Measurements from ENCODE around the gene RBM33.

Gene RBM33

DNA sequence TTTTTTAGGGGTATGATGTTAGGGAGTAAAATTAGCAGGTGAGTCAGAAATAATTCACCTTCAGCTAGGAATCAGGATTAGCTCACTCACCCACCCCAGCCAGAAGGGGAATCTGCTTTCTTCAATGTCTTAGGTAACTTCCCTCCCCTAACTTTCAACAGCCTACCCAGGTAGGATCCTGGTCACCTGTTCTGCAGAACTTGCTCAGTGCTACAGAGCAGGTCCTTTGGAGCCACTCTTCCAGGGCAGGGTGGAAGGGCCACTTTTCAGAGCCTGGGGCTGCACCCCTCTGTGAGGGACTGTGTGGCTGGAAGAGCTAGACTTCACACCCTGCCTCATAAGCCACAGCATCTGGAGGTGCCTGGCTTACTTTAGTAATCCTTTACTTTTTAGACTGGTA is 109.7 kb downstream of the RBM33 start:
- peaks cover 26% of the 10 kb centered on the region for H3K36me3 ChIP-seq (ENCODE audit: insufficient read depth, insufficient read length, low read length)
- DNase-seq (ENCODE audit: low read depth, low spot score), result no peak
- no peaks in the 10 kb centered on the region for H3K27me3 ChIP-seq (ENCODE audit: insufficient read depth, insufficient read length)
- peaks cover 22% of the 10 kb centered on the region for H3K9me3 ChIP-seq (ENCODE audit: insufficient read depth, low read length)
- H3K9ac ChIP-seq (ENCODE audit: insufficient read length, low read depth), result no peak overlapping the region
- TF ChIP-seq ZNF274 (IDR thresholded peaks at IDR 0.05; ENCODE audit: low read depth, low read length), result no peak
- TF ChIP-seq SUZ12 (IDR thresholded peaks at IDR 0.05; ENCODE audit: extremely low read depth, insufficient read depth, insufficient read length), result no peak
- TF ChIP-seq YY1 (IDR thresholded peaks at IDR 0.05; ENCODE audit: insufficient read depth, insufficient read length), result no peak
- H3K4me3 ChIP-seq (ENCODE audit: insufficient read length, low read depth), result no peak overlapping the region
- peaks cover 2% of the 10 kb centered on the region for H3K4me1 ChIP-seq (ENCODE audit: insufficient read depth, insufficient read length)

DNA sequence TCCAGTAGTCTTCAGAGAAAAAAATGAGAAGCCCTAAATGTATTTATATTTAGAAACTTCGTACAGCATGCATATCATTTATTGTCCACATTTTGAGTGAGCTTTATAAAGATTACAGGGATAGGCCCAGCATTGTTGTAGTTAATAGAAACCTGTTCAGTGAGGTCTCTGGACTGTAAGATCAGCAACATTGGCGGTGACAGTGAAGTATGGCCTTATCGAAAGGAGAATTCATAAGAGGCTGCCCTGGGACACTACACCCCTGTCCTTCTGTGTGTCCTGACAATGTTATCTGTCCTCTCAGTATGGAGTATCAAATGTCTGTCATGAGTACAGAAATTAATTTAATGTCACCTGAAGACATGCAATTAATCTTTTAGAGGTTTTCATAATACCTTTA is 110.6 kb downstream of the RBM33 start:
- DNase-seq (ENCODE audit: low read depth, low spot score), result no peak
- H3K9ac ChIP-seq (ENCODE audit: insufficient read length, low read depth), result no peak overlapping the region
- peaks cover 22% of the 10 kb centered on the region for H3K9me3 ChIP-seq (ENCODE audit: insufficient read depth, low read length)
- H3K4me3 ChIP-seq (ENCODE audit: insufficient read length, low read depth), result no peak overlapping the region
- H3K4me1 ChIP-seq (ENCODE audit: insufficient read depth, insufficient read length), result peaks cover 2% of the 10 kb centered on the region
- no peak for TF ChIP-seq YY1 (IDR thresholded peaks at IDR 0.05; ENCODE audit: insufficient read depth, insufficient read length)
- no peak for TF ChIP-seq ZNF274 (IDR thresholded peaks at IDR 0.05; ENCODE audit: low read depth, low read length)
- TF ChIP-seq SUZ12 (IDR thresholded peaks at IDR 0.05; ENCODE audit: extremely low read depth, insufficient read depth, insufficient read length), result no peak
- peaks cover 30% of the 10 kb centered on the region for H3K36me3 ChIP-seq (ENCODE audit: insufficient read depth, insufficient read length, low read length)
- no peaks in the 10 kb centered on the region for H3K27me3 ChIP-seq (ENCODE audit: insufficient read depth, insufficient read length)

DNA sequence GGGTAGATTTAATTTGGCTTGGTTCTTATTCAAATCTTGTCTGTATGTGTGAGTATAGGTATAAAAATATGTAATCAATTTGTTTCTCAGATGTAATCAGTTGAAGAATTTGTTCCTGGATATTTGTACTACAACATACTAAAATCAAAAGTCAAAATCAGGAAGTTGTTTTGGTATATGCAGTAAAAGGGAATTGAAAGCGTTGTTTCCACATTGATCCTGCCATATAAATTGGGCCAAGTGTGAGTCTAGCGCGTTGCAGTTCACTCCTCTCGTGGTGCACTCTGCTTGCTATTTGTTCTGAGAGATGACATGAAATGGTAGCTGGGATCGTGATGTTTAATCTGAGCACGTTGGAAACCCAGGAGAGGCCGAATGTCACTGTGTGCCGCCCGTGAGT is 111.9 kb downstream of the RBM33 start:
- TF ChIP-seq SUZ12 (IDR thresholded peaks at IDR 0.05; ENCODE audit: extremely low read depth, insufficient read depth, insufficient read length), result no peak
- no peak for TF ChIP-seq YY1 (IDR thresholded peaks at IDR 0.05; ENCODE audit: insufficient read depth, insufficient read length)
- no peak for TF ChIP-seq ZNF274 (IDR thresholded peaks at IDR 0.05; ENCODE audit: low read depth, low read length)
- Histone ChIP-seq H3K4me3 (ENCODE audit: insufficient read length, low read depth) (no peak overlapping the region), H3K9me3 (ENCODE audit: insufficient read depth, low read length) (peaks cover 22% of the 10 kb centered on the region), H3K36me3 (ENCODE audit: insufficient read depth, insufficient read length, low read length) (peaks cover 40% of the 10 kb centered on the region), H3K27me3 (ENCODE audit: insufficient read depth, insufficient read length) (no peaks in the 10 kb centered on the region), H3K4me1 (ENCODE audit: insufficient read depth, insufficient read length) (peaks cover 5% of the 10 kb centered on the region), H3K9ac (ENCODE audit: insufficient read length, low read depth) (no peak overlapping the region)
- DNase-seq (ENCODE audit: low read depth, low spot score), result no peak

DNA sequence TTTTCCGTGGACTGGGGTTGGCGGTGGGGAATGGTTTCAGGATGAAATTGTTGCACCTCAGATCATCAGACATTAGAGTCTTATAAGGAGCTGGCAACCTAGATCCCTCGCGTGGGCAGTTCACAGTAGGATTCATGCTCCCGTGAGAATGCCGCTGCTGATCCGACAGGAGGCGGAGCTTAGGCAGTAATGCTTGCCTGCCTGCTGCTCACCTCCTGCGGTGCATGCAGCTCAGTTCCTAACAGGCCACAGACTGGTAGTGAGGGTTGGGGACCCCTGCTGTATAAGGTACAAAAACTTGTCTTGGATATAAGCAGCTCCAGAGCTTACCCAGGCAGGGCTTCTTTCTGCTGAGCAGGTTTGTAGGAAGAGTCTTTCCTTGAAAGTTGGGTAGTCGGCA is 113.9 kb downstream of the RBM33 start:
- H3K9ac ChIP-seq (ENCODE audit: insufficient read length, low read depth), result no peak overlapping the region
- no peak for DNase-seq (ENCODE audit: low read depth, low spot score)
- peaks cover 41% of the 10 kb centered on the region for H3K36me3 ChIP-seq (ENCODE audit: insufficient read depth, insufficient read length, low read length)
- no peaks in the 10 kb centered on the region for H3K27me3 ChIP-seq (ENCODE audit: insufficient read depth, insufficient read length)
- H3K4me1 ChIP-seq (ENCODE audit: insufficient read depth, insufficient read length), result peaks cover 5% of the 10 kb centered on the region
- H3K9me3 ChIP-seq (ENCODE audit: insufficient read depth, low read length), result peaks cover 22% of the 10 kb centered on the region
- no peak for TF ChIP-seq ZNF274 (IDR thresholded peaks at IDR 0.05; ENCODE audit: low read depth, low read length)
- no peak for TF ChIP-seq SUZ12 (IDR thresholded peaks at IDR 0.05; ENCODE audit: extremely low read depth, insufficient read depth, insufficient read length)
- no peak for TF ChIP-seq YY1 (IDR thresholded peaks at IDR 0.05; ENCODE audit: insufficient read depth, insufficient read length)
- no peak overlapping the region for H3K4me3 ChIP-seq (ENCODE audit: insufficient read length, low read depth)

DNA sequence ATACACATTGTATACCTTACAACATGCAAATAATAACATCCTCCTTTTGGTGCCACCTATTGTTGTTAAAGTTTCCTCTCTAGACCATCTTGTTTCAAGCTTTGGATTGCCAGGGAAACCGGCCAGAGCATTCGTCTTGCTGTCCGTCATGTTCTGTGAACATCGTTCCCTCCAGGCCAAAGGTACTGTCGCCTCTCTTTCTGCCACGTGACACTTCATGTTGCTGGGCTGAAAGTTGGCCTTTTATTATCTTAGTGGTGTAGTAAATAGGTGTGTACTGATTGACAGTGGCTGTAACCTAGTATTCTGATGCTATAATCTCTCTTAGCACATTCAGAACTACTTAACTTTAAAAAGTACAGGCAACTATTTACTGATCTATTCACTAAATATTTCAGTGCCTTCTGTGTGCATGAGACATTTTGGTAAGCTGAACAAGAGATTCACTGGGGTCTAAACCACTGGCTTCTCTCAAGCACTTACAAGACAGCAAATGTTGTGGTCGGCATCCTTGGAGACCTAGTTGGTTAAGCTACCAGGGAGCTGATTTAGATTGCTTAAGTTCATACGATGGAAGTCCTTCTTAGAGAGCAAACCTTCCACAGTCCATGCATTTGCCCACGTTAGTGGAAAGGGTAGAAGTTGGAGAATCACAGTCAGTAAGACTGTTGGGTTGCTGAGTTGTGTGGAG is 115.4 kb downstream of the RBM33 start:
- peaks cover 48% of the 10 kb centered on the region for H3K36me3 ChIP-seq (ENCODE audit: insufficient read depth, insufficient read length, low read length)
- no peak for DNase-seq (ENCODE audit: low read depth, low spot score)
- TF ChIP-seq SUZ12 (IDR thresholded peaks at IDR 0.05; ENCODE audit: extremely low read depth, insufficient read depth, insufficient read length) (no peak), ZNF274 (IDR thresholded peaks at IDR 0.05; ENCODE audit: low read depth, low read length) (no peak), YY1 (IDR thresholded peaks at IDR 0.05; ENCODE audit: insufficient read depth, insufficient read length) (no peak)
- H3K9ac ChIP-seq (ENCODE audit: insufficient read length, low read depth), result no peak overlapping the region
- H3K9me3 ChIP-seq (ENCODE audit: insufficient read depth, low read length), result peaks cover 22% of the 10 kb centered on the region
- peaks cover 5% of the 10 kb centered on the region for H3K4me1 ChIP-seq (ENCODE audit: insufficient read depth, insufficient read length)
- H3K4me3 ChIP-seq (ENCODE audit: insufficient read length, low read depth), result no peak overlapping the region
- H3K27me3 ChIP-seq (ENCODE audit: insufficient read depth, insufficient read length), result no peaks in the 10 kb centered on the region

DNA sequence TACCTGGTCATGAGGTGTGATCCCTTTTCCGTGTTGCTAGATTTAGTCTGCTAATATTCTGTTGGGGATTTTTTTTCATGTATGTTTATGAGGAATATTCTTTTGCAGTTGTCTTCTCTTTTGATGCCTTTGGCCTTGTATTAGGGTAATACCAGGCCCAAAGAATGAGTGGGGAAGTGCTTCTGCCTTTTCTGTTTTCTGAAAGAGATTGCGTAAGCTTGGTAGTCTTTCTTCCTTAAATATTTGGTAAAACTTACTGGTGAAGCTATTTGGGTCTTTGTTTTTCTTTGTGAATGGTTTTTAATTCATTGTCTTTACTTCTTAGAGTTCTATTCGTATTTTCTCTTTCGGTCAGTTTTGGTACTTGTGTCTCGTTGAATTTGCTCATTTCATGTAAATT is 116.7 kb downstream of the RBM33 start:
- Histone ChIP-seq H3K4me3 (ENCODE audit: insufficient read length, low read depth) (no peak overlapping the region), H3K9ac (ENCODE audit: insufficient read length, low read depth) (no peak overlapping the region), H3K9me3 (ENCODE audit: insufficient read depth, low read length) (peaks cover 22% of the 10 kb centered on the region), H3K36me3 (ENCODE audit: insufficient read depth, insufficient read length, low read length) (peaks cover 60% of the 10 kb centered on the region), H3K27me3 (ENCODE audit: insufficient read depth, insufficient read length) (no peaks in the 10 kb centered on the region), H3K4me1 (ENCODE audit: insufficient read depth, insufficient read length) (peaks cover 5% of the 10 kb centered on the region)
- no peak for TF ChIP-seq SUZ12 (IDR thresholded peaks at IDR 0.05; ENCODE audit: extremely low read depth, insufficient read depth, insufficient read length)
- TF ChIP-seq YY1 (IDR thresholded peaks at IDR 0.05; ENCODE audit: insufficient read depth, insufficient read length), result no peak
- TF ChIP-seq ZNF274 (IDR thresholded peaks at IDR 0.05; ENCODE audit: low read depth, low read length), result no peak
- no peak for DNase-seq (ENCODE audit: low read depth, low spot score)

DNA sequence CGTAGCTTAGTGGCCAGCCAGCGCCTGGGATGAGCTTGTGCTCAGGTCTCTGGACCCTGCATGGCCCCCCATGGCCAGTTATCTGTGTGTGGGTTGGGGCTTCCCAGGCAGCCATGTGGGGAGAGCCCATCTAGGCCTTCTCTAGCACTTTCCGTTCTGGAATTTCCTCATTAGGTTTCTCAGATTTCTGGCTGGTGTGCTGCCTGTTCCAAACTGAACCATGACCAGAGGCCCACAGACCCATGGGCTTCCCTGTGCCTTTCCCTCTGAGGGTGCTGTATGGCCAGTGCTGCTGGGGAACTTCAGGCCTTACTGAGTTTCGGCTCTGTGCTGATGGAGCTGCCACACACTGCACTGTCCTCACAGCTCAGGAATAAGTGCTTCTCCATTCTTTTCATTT is 117.6 kb downstream of the RBM33 start:
- Histone ChIP-seq H3K27me3 (ENCODE audit: insufficient read depth, insufficient read length) (no peaks in the 10 kb centered on the region), H3K36me3 (ENCODE audit: insufficient read depth, insufficient read length, low read length) (peaks cover 62% of the 10 kb centered on the region), H3K9ac (ENCODE audit: insufficient read length, low read depth) (no peak overlapping the region), H3K4me3 (ENCODE audit: insufficient read length, low read depth) (no peak overlapping the region), H3K4me1 (ENCODE audit: insufficient read depth, insufficient read length) (peaks cover 5% of the 10 kb centered on the region), H3K9me3 (ENCODE audit: insufficient read depth, low read length) (peaks cover 13% of the 10 kb centered on the region)
- no peak for TF ChIP-seq YY1 (IDR thresholded peaks at IDR 0.05; ENCODE audit: insufficient read depth, insufficient read length)
- no peak for TF ChIP-seq SUZ12 (IDR thresholded peaks at IDR 0.05; ENCODE audit: extremely low read depth, insufficient read depth, insufficient read length)
- TF ChIP-seq ZNF274 (IDR thresholded peaks at IDR 0.05; ENCODE audit: low read depth, low read length), result no peak
- no peak for DNase-seq (ENCODE audit: low read depth, low spot score)

Data from NT2/D1 (cell line).